A673 (cell line): Measurements from ENCODE around the gene NINJ1. TPM values are rescaled to one million over a fixed set of nuclear protein-coding genes. Genes with fewer than 3 reads are reported as not detected.

Experiments
- BruUV-seq: library from RNA; stranded (reverse); fragments of 400-500 nt; replicated peaks from 2 replicates; lab custom pipeline; 2021; lab: Mats Ljungman, UMichigan
- CTCF ChIA-PET: fragments of 300-600 bp; sonication (Branson Sonifier 250); formaldehyde crosslinking; loops from one replicate; lab custom pipeline; 2022; ENCODE audit warnings: antibody characterized with exemption; lab: Charles Lee
- POLR2A ChIA-PET: fragments of 300-600 bp; sonication (Branson Sonifier 250); formaldehyde crosslinking; loops from one replicate; lab custom pipeline; 2022; ENCODE audit warnings: antibody characterized with exemption; ENCODE audit not compliant: low non-redundant PET; lab: Charles Lee
- DNase-seq: peaks from one replicate; pipeline ENCODE4 v3.0.0-alpha.2; 2015; ENCODE audit warnings: low spot score
- H3K27ac ChIP-seq: fragments of 200-600 bp; sonication (generic); 2 replicates; pipeline ENCODE4 v1.5.1; 2016; ENCODE audit warnings: mixed run types, low read depth, mild to moderate bottlenecking, mixed read lengths, antibody characterized with exemption, low read length; ENCODE audit not compliant: poor library complexity, severe bottlenecking
- H3K27me3 ChIP-seq: fragments of 200-600 bp; sonication (generic); replicated peaks from 2 replicates; pipeline ENCODE4 v1.6.1; 2017; ENCODE audit warnings: mixed run types, low read depth, mild to moderate bottlenecking, mixed read lengths, antibody characterized with exemption, low read length; ENCODE audit not compliant: insufficient read depth, poor library complexity
- H3K36me3 ChIP-seq: fragments of 200-600 bp; sonication (generic); 2 replicates; pipeline ENCODE4 v1.6.1; 2016; ENCODE audit warnings: mixed run types, mild to moderate bottlenecking, mixed read lengths, antibody characterized with exemption, low read length; ENCODE audit not compliant: insufficient read depth, poor library complexity, severe bottlenecking
- H3K4me1 ChIP-seq: fragments of 200-600 bp; sonication (generic); 2 replicates; pipeline ENCODE4 v1.6.1; 2017; ENCODE audit warnings: mixed run types, mild to moderate bottlenecking, mixed read lengths, antibody characterized with exemption, low read length; ENCODE audit not compliant: insufficient read depth, poor library complexity, severe bottlenecking
- H3K4me3 ChIP-seq: fragments of 200-600 bp; sonication (generic); 2 replicates; pipeline ENCODE4 v1.5.1; 2016; ENCODE audit warnings: low read depth, mixed run types, mild to moderate bottlenecking, mixed read lengths, low read length; ENCODE audit not compliant: poor library complexity, severe bottlenecking
- H3K9me3 ChIP-seq: fragments of 200-600 bp; sonication (generic); 2 replicates; pipeline ENCODE4 v1.6.1; 2016; ENCODE audit warnings: mixed run types, low read depth, mild to moderate bottlenecking, mixed read lengths, antibody characterized with exemption, low read length; ENCODE audit not compliant: poor library complexity, severe bottlenecking
- CTCF ChIP-seq: fragments of 300-800, 200-600 bp; sonication (generic); conservative IDR thresholded peaks from 2 replicates; pipeline ENCODE4 v1.5.1; 2017; ENCODE audit warnings: low read depth, mild to moderate bottlenecking, antibody characterized with exemption, low read length, moderate library complexity, mixed read lengths
- EZH2 ChIP-seq: fragments of 200-600 bp; sonication (generic); IDR thresholded peaks from 2 replicates; pipeline ENCODE4 v1.6.1; 2017; ENCODE audit warnings: borderline replicate concordance, low read depth, mild to moderate bottlenecking, mixed read lengths, antibody characterized with exemption, low read length; ENCODE audit not compliant: poor library complexity, severe bottlenecking
- intact Hi-C: fragments of 100-400 bp; cut with micrococcal nuclease; formaldehyde crosslinking; loops from one replicate; pipeline ENCODE4 v1.10.0; 2022; ENCODE audit not compliant: unreplicated experiment
- total RNA-seq: library from RNA; stranded (reverse); gene quantifications from 2 replicates; pipeline ENCODE4 v1.2.3, GENCODE V29; 2021

NINJ1 gene
- total RNA-seq, 1 experiment from 2014 or later = 9.2 TPM

GRCh38 chr9:93123561-93124283 is 10.3 kb downstream of the NINJ1 start:
- Histone ChIP-seq H3K27me3 (no peaks in the 10 kb centered on the region), H3K27ac (no peak overlapping the region), H3K9me3 (no peaks in the 10 kb centered on the region), H3K4me1 (no peaks in the 10 kb centered on the region), H3K4me3 (no peak overlapping the region), H3K36me3 (no peaks in the 10 kb centered on the region)
- POLR2A ChIA-PET = no interaction called here
- TF ChIP-seq EZH2 (no peak), CTCF (no peak)
- DNase-seq = no peak
- intact Hi-C loops = no loop called here
- CTCF ChIA-PET = no interaction called here
- no TSS peak for BruUV-seq

DNA sequence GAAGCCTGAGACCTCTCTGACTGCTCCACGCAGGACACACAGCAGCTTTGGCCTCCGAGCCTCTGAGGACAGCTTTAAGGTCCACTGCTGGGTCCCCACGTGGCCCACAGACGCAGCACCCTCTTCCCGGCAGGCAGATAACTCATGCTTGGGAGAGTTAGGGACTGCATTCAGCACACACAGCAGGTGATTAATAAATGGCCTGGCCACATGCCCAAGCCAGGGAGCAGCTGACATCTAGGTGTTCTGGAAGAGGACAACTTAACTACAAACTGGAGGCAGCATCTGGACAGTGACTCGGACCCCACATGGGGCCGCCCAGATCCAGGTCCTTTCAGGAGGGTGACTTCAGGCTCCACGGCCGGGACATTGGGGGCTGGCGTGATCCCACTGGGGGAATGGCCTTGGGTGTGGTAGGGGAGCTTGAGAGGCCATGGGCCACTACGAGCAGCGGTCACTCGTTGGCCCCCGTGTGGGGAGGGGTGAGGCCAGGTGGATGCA is 11.3 kb downstream of the NINJ1 start:
- no peaks in the 10 kb centered on the region for H3K9me3 ChIP-seq
- H3K4me1 ChIP-seq = no peaks in the 10 kb centered on the region
- TF ChIP-seq CTCF (no peak), EZH2 (no peak)
- POLR2A ChIA-PET = no interaction called here
- intact Hi-C loops = no loop called here
- CTCF ChIA-PET = no interaction called here
- no TSS peak for BruUV-seq
- H3K27me3 ChIP-seq = no peaks in the 10 kb centered on the region
- no peak overlapping the region for H3K4me3 ChIP-seq
- no peak for DNase-seq
- H3K36me3 ChIP-seq = no peaks in the 10 kb centered on the region
- no peak overlapping the region for H3K27ac ChIP-seq

- Histone ChIP-seq H3K27ac (no peak overlapping the region), H3K36me3 (no peaks in the 10 kb centered on the region), H3K27me3 (no peaks in the 10 kb centered on the region), H3K4me3 (no peak overlapping the region), H3K9me3 (no peaks in the 10 kb centered on the region), H3K4me1 (no peaks in the 10 kb centered on the region)
- intact Hi-C loops = no loop called here
- ChIA-PET CTCF (no interaction called here), POLR2A (no interaction called here)
- TF ChIP-seq CTCF (no peak), EZH2 (no peak)
- BruUV-seq = no TSS peak
- DNase-seq = no peak
Measured at GRCh38 chr9:93121316-93122241, 12.5 kb downstream of the NINJ1 start.
